GM12874 (cell line): Measurements from ENCODE around the gene S100A9.
A peak's percentile ranks its signal among the peaks of the same experiment; 100 is the strongest.

ENCODE experiments used
- CTCF ChIP-seq: IDR thresholded peaks from 2 replicates; pipeline ENCODE4 v1.5.1; 2011; ENCODE audit warnings: low read depth, mild to moderate bottlenecking, control low read depth, low read length, moderate library complexity; ENCODE audit not compliant: insufficient read depth

The S100A9 gene

DNA sequence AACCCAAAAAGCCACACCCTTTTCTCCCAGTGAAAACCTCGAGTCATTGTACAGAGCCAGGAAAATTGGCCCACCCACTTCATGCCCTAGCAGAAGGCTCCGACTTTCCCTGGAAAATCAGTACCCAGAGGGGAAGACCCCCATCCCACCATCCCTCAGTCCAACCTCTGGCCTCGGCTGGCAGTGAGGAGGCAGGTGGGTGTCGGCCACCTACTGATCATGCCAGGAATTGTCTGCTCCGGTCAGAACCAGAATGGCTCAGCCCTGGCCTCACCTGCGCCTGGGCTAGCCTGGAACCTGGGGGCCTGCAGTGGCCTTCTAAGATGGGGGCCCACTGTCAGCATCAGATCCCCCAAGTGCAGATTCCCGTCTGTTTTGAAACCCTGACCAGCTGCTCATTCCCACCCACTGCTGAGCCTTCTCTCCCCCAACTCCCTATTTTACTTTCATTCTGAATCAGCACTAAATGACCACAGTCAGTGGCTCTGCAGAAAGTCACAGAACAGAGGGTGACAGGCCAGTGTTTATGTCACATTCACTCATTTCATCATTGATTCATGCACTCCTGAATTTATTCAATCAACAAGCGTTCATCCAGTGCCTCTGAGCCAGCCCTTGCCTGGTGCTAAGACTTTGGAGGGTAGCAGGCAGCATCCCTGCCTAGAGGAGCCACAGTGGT is 3.0 kb upstream of the S100A9 start:
- TF ChIP-seq CTCF, result no peak

DNA sequence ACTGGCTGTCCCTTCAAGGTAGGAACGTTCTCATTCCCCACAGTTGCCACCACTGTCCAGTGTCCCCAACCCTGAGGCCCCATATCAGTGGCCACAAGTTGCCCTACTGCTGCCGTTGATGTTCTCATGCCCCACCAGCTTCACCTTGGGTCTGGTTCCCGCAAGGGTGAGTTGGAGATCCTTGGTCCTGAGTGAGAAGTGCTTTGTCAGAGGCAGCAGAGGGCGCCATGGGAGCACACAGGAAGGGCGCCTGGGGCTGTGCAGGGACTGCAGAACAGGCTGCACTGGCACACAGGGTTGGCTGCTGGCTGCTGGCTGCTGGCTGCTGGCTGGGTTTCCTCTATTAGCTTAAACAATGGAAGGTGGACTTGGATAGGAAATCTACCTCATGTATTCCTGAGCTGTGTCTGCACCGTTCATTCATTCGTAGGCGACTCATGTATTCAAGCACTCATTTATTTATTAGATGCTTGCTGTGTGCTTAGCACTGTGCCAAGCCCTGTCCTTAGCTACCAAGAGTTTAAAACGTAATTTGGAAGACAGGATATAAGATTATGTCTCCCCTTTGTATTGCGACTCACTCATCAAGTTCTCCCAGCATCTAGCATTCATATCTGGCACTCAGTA is 2.1 kb upstream of the S100A9 start:
- TF ChIP-seq CTCF, result peak; percentile 74

GRCh38 chr1:153356392-153357075 is 1.1 kb upstream of the S100A9 start:
- TF ChIP-seq CTCF, result no peak

- TF ChIP-seq CTCF, result no peak
Measured at GRCh38 chr1:153357076-153357852, 390 bp upstream of the S100A9 start.

DNA sequence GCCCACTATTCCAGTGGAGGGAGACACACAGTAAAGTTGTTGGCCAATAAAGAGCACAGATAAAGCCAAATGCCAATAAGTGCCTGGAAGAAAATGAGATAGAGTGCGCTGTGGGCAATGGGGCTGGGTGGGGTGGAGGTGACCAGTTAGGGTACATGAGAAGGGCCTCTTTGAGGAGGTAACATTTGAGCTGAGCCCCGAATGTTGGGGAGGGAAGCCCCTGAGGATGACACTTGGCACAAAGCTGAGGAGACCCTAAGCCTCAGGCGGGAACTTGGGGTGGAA is 979 bp downstream of the S100A9 start:
- no peak for TF ChIP-seq CTCF

- no peak for TF ChIP-seq CTCF
Measured at GRCh38 chr1:153359241-153359640, 1.6 kb downstream of the S100A9 start.

DNA sequence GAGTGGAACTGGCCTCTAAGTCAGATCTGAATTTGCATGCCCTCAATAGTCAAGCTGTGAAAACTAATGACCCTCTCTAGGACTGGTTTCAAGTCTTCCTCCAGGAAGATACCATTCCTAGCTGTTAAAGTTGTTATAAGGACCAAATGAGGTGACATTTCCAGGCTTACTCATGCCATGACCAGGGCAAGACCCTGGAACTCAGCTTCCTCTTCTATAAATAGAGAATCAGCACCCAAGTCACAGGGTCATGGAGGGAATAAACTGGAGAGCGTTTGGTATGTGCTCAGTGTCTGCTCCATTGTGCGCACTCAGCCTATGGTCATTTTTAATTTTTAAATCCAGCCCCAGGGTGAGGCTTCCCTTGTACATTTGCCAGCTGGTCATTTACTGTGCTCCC is 2.5 kb downstream of the S100A9 start:
- TF ChIP-seq CTCF, result no peak
